Esophagus squamous epithelium (tissue), 5 donors: Measurements from ENCODE around the gene NDUFB2. TPM values are rescaled to one million over a fixed set of nuclear protein-coding genes. Genes with fewer than 3 reads are reported as not detected.
"Not testable (repeated sequence)": the region's sequence is repeated elsewhere in the genome, so short reads cannot be mapped to it uniquely, and the experiment has no call there.

Experiments
- DNase-seq: peaks from one replicate; lab custom pipeline; 2025; lab: John Stamatoyannopoulos, UW
- H3K27ac ChIP-seq, 4 donors: fragments of 200-600 bp; sonication (generic); one replicate each; pipeline ENCODE4 v1.5.1; 2016 to 2019; ENCODE audit warnings: mild to moderate bottlenecking in 1 of 4
- H3K27me3 ChIP-seq, 4 donors: fragments of 200-600 bp; sonication (generic); 1 replicate in 3 of 4; 2 replicates in 1 of 4; pipeline versions ENCODE4 v1.5.1 to v1.6.0; 2017 to 2021; ENCODE audit warnings: antibody characterized with exemption in 1 of 4
- H3K36me3 ChIP-seq, 3 donors: fragments of 200-600 bp; sonication (generic); one replicate each; pipeline ENCODE4 v1.5.1; 2016 to 2019
- H3K4me1 ChIP-seq, 3 donors: fragments of 200-600 bp; sonication (generic); one replicate each; pipeline ENCODE4 v1.5.1; 2017 to 2019
- H3K4me3 ChIP-seq, 4 donors: fragments of 200-600 bp; sonication (generic); 1 replicate in 3 of 4; 2 replicates in 1 of 4; pipeline ENCODE4 v1.5.1; 2016 to 2019; ENCODE audit warnings: mild to moderate bottlenecking in 2 of 4, moderate library complexity in 1 of 4
- H3K9me3 ChIP-seq, 3 donors: fragments of 200-600 bp; sonication (generic); one replicate each; pipeline ENCODE4 v1.5.1; 2016 to 2019
- CTCF ChIP-seq, 6 experiments: fragments of 450-650 bp in 4 of 6; fragments of 200-600 bp in 2 of 6; sonication (generic) in 2 of 6; IDR thresholded peaks; one replicate each; pipeline ENCODE4 v1.5.1; 2016 to 2019; ENCODE audit warnings: antibody characterized with exemption in 6 of 6, mild to moderate bottlenecking in 4 of 6, moderate library complexity in 4 of 6
- POLR2A ChIP-seq, 4 donors: fragments of 450-650 bp; IDR thresholded peaks; one replicate each; pipeline ENCODE4 v1.6.1; 2017; ENCODE audit warnings: antibody characterized with exemption in 4 of 4, mild to moderate bottlenecking in 4 of 4, moderate library complexity in 3 of 4
- WGBS, 2 donors: methylation state at CpG; one replicate each; pipeline ENCODE4 v1.1.5; 2018; 5-methylcytosine and 5-hydroxymethylcytosine counted together
- intact Hi-C: fragments of 100-400 bp; cut with DNase I; formaldehyde crosslinking; loops from one replicate; pipeline ENCODE4 v1.15.0; 2022
- total RNA-seq, 4 donors: library from RNA; depleted of rRNA; stranded (reverse); fragments of >200 nt; gene quantifications; one replicate each; pipeline ENCODE4 v1.1.0, GENCODE V29; 2016
- donor health status: DM: yes; HTN: yes; CAD: no.

The NDUFB2 gene
- total RNA-seq, 4 donors from 2014 or later = 87.5 to 353 (median 340) TPM

- intact Hi-C loops = no loop called here
- Histone ChIP-seq H3K4me1 (no peaks in the 10 kb centered on the region), H3K9me3 (no peaks in the 10 kb centered on the region), H3K27me3 (no peaks in the 10 kb centered on the region), H3K4me3 (no peak overlapping the region), H3K27ac (no peak overlapping the region), H3K36me3 (peaks cover 0 to 56% (median 0%) of the 10 kb centered on the region in 3 donors)
- 67 to 73% methylated on average over 2 of the region's 2 CpGs for WGBS, 2 donors
- TF ChIP-seq POLR2A (IDR thresholded peaks at IDR 0.05) (no peak), CTCF (IDR thresholded peaks at IDR 0.05) (no peak)
- no peak for DNase-seq
These were observed 37.6 kb downstream of the NDUFB2 start for GRCh38 chr7:140734096-140734495.

GRCh38 chr7:140734729-140735128, 38.2 kb downstream of the NDUFB2 start:
- Histone ChIP-seq H3K4me1 (no peaks in the 10 kb centered on the region), H3K9me3 (no peaks in the 10 kb centered on the region), H3K36me3 (peaks cover 0 to 56% (median 0%) of the 10 kb centered on the region in 3 donors), H3K27me3 (no peaks in the 10 kb centered on the region), H3K27ac (no peak overlapping the region), H3K4me3 (no peak overlapping the region)
- intact Hi-C loops = no loop called here
- no peak for TF ChIP-seq CTCF (IDR thresholded peaks at IDR 0.05)
- TF ChIP-seq POLR2A (IDR thresholded peaks at IDR 0.05) = no peak
- WGBS, 2 donors = 71% methylated on average over 1 of the region's 2 CpGs; no CpG with 5 or more reads in 1 of the 2 donors
- DNase-seq = no peak

- Histone ChIP-seq H3K36me3 (peaks cover 0 to 62% (median 0%) of the 10 kb centered on the region in 3 donors), H3K4me1 (no peaks in the 10 kb centered on the region), H3K27me3 (no peaks in the 10 kb centered on the region), H3K27ac (no peak overlapping the region), H3K4me3 (no peak overlapping the region), H3K9me3 (no peaks in the 10 kb centered on the region)
- no peak for DNase-seq
- TF ChIP-seq CTCF (IDR thresholded peaks at IDR 0.05) (no peak), POLR2A (IDR thresholded peaks at IDR 0.05) (no peak)
- intact Hi-C loops = no loop called here
These were observed 41.8 kb downstream of the NDUFB2 start for GRCh38 chr7:140738280-140738679.

GRCh38 chr7:140743255-140743654, 46.7 kb downstream of the NDUFB2 start:
- 83 to 100% methylated on average over 1 to 2 of the region's 4 CpGs for WGBS, 2 donors
- intact Hi-C loops, DNase-seq, H3K4me1 ChIP-seq, H3K9me3 ChIP-seq, H3K27ac ChIP-seq, H3K27me3 ChIP-seq, H3K4me3 ChIP-seq: not testable (repeated sequence)
- peaks cover 0 to 60% (median 0%) of the 10 kb centered on the region in 3 donors for H3K36me3 ChIP-seq

- intact Hi-C loops = no loop called here
- Histone ChIP-seq H3K27ac (no peak overlapping the region), H3K4me1 (no peaks in the 10 kb centered on the region), H3K27me3 (no peaks in the 10 kb centered on the region), H3K36me3 (peaks cover 0 to 60% (median 0%) of the 10 kb centered on the region in 3 donors), H3K4me3 (no peak overlapping the region), H3K9me3 (no peaks in the 10 kb centered on the region)
- TF ChIP-seq CTCF (IDR thresholded peaks at IDR 0.05) = no peak
- no peak for TF ChIP-seq POLR2A (IDR thresholded peaks at IDR 0.05)
- WGBS, 2 donors = 90 to 95% methylated on average over 2 of the region's 2 CpGs
- DNase-seq = no peak
These were observed 47.5 kb downstream of the NDUFB2 start for GRCh38 chr7:140744005-140744404.
